HCT116 (cell line): ENCODE results near the gene OXTR.

Source experiments
- POLR2AphosphoS5 ChIP-seq: IDR thresholded peaks from 2 replicates; pipeline ENCODE4 v1.6.1; 2011; ENCODE audit warnings: mild to moderate bottlenecking, low read depth, low read length, moderate library complexity
- TCF7L2 ChIP-seq: IDR thresholded peaks from 2 replicates; pipeline ENCODE4 v1.7.0; 2011; ENCODE audit warnings: borderline replicate concordance, inconsistent platforms; ENCODE audit not compliant: insufficient read depth, insufficient read length; ENCODE audit errors: extremely low read depth
- YY1 ChIP-seq: IDR thresholded peaks from 2 replicates; pipeline ENCODE4 v1.6.1; 2011; ENCODE audit warnings: low read length, low read depth, moderate library complexity, mild to moderate bottlenecking; ENCODE audit not compliant: insufficient replicate concordance; ENCODE audit errors: extremely low read depth
- ZNF274 ChIP-seq: fragments of 200-500 bp; sonication (Bioruptor generic); IDR thresholded peaks from 2 replicates; pipeline ENCODE4 v1.6.1; 2014; ENCODE audit warnings: mild to moderate bottlenecking, low read depth, low read length, inconsistent platforms
- TF ChIP-seq, protein P1 (sequence below): IDR thresholded peaks from 2 replicates; pipeline ENCODE4 v1.6.1; 2011; ENCODE audit warnings: mild to moderate bottlenecking, low read length, moderate library complexity; ENCODE audit not compliant: insufficient replicate concordance; ENCODE audit errors: extremely low read depth
- TF ChIP-seq, protein P2 (sequence below), 3 experiments: fragments of 200-600 bp in 1 of 3; sonication (generic) in 1 of 3; IDR thresholded peaks in 2 of 3; conservative IDR thresholded peaks in 1 of 3; 2 replicates each; pipeline ENCODE4 v1.5.1; 2012 to 2017; ENCODE audit warnings: low read depth in 2 of 3, low read length in 2 of 3, antibody characterized with exemption in 1 of 3, borderline replicate concordance in 1 of 3, control low read depth in 1 of 3, mild to moderate bottlenecking in 1 of 3, mixed read lengths in 1 of 3, mixed run types in 1 of 3, moderate library complexity in 1 of 3; ENCODE audit not compliant: insufficient read depth in 1 of 3

GRCh38 chr3:8760506-8760905 lies 8.9 kb downstream of the OXTR start:
- TF ChIP-seq TCF7L2 (no peak), POLR2AphosphoS5 (no peak), YY1 (no peak), ZNF274 (no peak)
- TF ChIP-seq, protein P1, sequence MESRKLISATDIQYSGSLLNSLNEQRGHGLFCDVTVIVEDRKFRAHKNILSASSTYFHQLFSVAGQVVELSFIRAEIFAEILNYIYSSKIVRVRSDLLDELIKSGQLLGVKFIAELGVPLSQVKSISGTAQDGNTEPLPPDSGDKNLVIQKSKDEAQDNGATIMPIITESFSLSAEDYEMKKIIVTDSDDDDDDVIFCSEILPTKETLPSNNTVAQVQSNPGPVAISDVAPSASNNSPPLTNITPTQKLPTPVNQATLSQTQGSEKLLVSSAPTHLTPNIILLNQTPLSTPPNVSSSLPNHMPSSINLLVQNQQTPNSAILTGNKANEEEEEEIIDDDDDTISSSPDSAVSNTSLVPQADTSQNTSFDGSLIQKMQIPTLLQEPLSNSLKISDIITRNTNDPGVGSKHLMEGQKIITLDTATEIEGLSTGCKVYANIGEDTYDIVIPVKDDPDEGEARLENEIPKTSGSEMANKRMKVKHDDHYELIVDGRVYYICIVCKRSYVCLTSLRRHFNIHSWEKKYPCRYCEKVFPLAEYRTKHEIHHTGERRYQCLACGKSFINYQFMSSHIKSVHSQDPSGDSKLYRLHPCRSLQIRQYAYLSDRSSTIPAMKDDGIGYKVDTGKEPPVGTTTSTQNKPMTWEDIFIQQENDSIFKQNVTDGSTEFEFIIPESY = no peak
- TF ChIP-seq, protein P2, sequence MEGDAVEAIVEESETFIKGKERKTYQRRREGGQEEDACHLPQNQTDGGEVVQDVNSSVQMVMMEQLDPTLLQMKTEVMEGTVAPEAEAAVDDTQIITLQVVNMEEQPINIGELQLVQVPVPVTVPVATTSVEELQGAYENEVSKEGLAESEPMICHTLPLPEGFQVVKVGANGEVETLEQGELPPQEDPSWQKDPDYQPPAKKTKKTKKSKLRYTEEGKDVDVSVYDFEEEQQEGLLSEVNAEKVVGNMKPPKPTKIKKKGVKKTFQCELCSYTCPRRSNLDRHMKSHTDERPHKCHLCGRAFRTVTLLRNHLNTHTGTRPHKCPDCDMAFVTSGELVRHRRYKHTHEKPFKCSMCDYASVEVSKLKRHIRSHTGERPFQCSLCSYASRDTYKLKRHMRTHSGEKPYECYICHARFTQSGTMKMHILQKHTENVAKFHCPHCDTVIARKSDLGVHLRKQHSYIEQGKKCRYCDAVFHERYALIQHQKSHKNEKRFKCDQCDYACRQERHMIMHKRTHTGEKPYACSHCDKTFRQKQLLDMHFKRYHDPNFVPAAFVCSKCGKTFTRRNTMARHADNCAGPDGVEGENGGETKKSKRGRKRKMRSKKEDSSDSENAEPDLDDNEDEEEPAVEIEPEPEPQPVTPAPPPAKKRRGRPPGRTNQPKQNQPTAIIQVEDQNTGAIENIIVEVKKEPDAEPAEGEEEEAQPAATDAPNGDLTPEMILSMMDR (IDR thresholded peaks at IDR 0.05 in 2 of 3, conservative IDR thresholded peaks at IDR 0.05 in 1 of 3; ENCODE audit: borderline replicate concordance in 1 of 3, insufficient read depth in 1 of 3, low read depth in 2 of 3, low read length in 2 of 3) = no peak
